Measurements from ENCODE around the gene RHBDL2.

The RHBDL2 gene

DNA sequence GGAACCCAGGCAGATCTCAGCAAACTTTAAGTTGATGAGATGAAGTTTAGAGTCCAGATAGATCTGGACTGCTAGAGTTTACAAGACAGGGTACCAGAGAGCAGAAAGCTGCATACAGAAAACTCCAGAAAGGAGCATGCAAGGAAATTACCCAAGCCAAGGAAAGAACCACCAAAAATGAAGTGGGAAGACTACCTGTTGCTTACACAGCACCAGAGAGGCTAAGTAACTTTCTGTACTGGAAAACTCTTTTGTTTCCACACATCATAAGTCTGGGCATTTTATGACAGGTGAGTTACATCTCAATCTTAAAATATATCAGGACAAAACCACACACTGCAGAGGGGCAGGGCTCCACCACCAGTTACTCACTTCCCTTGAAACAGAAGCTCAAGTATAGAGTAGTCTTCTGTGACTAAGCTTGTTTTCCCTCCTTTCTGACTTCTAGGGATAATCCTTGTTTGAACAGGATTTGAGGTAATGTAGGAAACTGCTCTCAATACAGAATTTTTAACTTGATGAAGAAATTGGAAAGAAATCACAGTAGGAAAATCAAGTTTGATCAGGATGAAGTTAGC lies 42.9 kb downstream of the RHBDL2 start:
- intact Hi-C loops (cut with DNase I; ENCODE audit: low total_unique reads) = no loop called here
- DNase-seq = no peak

DNA sequence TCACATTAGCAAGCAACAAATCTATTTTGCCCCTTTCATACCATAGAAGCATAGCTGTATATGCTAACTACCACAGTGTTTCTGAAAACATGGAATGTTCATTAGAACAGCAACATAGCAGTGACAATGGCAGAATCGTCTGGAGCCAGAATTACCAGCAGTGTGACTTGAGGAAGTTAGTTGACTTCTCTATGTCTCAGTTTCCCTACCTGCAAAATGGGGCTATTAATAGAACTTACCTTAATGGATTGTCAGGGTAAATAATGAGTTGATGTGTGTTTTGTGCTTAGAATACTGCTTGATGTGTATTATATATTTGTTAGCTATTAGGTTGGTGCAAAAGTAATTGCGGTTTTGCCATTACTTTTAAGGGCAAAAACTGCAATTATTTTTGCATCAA lies 45.5 kb downstream of the RHBDL2 start:
- Histone ChIP-seq H3K27me3 (no peaks in the 10 kb centered on the region), H3K4me3 (no peak overlapping the region), H3K9me3 (no peaks in the 10 kb centered on the region), H3K27ac (no peak overlapping the region), H3K36me3 (no peaks in the 10 kb centered on the region), H3K4me1 (no peaks in the 10 kb centered on the region)
- intact Hi-C loops (cut with DNase I; ENCODE audit: low total_unique reads) = no loop called here
- no peak for DNase-seq
- TF ChIP-seq, protein P1, sequence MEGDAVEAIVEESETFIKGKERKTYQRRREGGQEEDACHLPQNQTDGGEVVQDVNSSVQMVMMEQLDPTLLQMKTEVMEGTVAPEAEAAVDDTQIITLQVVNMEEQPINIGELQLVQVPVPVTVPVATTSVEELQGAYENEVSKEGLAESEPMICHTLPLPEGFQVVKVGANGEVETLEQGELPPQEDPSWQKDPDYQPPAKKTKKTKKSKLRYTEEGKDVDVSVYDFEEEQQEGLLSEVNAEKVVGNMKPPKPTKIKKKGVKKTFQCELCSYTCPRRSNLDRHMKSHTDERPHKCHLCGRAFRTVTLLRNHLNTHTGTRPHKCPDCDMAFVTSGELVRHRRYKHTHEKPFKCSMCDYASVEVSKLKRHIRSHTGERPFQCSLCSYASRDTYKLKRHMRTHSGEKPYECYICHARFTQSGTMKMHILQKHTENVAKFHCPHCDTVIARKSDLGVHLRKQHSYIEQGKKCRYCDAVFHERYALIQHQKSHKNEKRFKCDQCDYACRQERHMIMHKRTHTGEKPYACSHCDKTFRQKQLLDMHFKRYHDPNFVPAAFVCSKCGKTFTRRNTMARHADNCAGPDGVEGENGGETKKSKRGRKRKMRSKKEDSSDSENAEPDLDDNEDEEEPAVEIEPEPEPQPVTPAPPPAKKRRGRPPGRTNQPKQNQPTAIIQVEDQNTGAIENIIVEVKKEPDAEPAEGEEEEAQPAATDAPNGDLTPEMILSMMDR (IDR thresholded peaks at IDR 0.05) = no peak

More for the DNA sequence above, 42.9 kb downstream of the RHBDL2 start:
- Histone ChIP-seq H3K9me3 (no peaks in the 10 kb centered on the region), H3K27ac (no peak overlapping the region), H3K4me3 (no peak overlapping the region), H3K36me3 (no peaks in the 10 kb centered on the region), H3K4me1 (no peaks in the 10 kb centered on the region), H3K27me3 (no peaks in the 10 kb centered on the region)
- TF ChIP-seq, protein P1 (IDR thresholded peaks at IDR 0.05) = no peak

DNA sequence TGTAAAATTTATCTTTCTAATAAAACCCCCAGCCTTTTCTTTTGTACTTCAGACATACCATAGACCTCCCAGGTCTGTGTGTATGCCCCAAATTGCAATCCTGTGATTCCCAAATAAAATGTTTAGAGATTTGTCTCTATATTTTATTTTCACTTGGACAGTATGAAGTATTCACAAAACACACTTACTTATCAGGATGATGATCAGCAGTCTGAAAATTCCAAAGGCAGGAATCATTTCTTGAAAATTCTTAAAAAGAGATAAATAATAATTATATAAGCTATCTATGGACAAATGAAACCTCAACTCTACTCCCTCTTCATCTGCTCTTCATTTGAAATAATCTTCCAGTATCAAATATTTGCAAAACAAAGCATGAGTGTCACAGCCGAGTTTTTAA lies 48.7 kb downstream of the RHBDL2 start:
- no peaks in the 10 kb centered on the region for H3K4me1 ChIP-seq
- DNase-seq = no peak
- no peak overlapping the region for H3K4me3 ChIP-seq
- H3K27ac ChIP-seq = no peak overlapping the region
- H3K27me3 ChIP-seq = no peaks in the 10 kb centered on the region
- TF ChIP-seq, protein P1 (IDR thresholded peaks at IDR 0.05) = no peak
- H3K36me3 ChIP-seq = no peaks in the 10 kb centered on the region
- intact Hi-C loops (cut with DNase I; ENCODE audit: low total_unique reads) = no loop called here
- H3K9me3 ChIP-seq = no peaks in the 10 kb centered on the region

DNA sequence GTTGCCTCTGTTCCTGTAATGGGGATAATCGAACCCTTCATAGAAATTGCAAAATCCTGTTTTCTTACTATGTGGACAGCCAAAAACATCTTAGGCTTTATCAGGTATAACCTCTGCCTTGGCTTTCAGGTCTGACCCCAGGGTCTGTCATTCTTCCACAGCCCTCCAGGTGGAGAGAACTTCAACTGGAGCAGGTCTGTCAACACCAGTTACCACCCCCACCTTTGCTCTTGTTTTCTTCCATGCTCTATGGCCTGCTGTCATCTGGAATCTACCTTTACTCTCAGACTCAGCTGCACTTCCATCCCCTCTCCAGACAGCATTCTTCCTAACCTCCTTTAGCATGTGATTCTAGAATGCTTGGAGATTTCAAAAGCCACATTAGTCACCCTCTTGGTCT lies 49.9 kb downstream of the RHBDL2 start:
- H3K27ac ChIP-seq = no peak overlapping the region
- no peak for DNase-seq
- H3K27me3 ChIP-seq = no peaks in the 10 kb centered on the region
- H3K4me3 ChIP-seq = no peak overlapping the region
- intact Hi-C loops (cut with DNase I; ENCODE audit: low total_unique reads) = no loop called here
- TF ChIP-seq, protein P1 (IDR thresholded peaks at IDR 0.05) = no peak
- no peaks in the 10 kb centered on the region for H3K9me3 ChIP-seq
- no peaks in the 10 kb centered on the region for H3K4me1 ChIP-seq
- no peaks in the 10 kb centered on the region for H3K36me3 ChIP-seq

DNA sequence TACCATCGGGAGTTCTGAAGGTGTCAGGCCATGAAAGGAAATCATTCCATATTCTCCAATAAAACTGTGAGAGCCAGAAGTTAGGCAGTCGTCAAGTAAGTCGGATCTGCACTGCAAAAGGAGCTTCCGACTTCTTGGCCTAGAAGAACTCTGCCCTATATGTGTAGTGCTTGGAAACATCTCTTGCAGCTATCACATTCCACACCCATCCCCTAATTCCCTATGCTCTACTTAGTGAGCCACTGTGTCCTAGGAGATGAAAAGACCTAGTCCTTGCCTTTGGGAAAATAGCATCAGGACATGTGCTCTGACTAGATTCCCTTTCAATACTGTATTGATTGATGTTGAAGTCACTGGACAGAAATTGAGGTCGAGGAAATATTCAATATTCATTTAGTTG lies 52.0 kb downstream of the RHBDL2 start:
- intact Hi-C loops (cut with DNase I; ENCODE audit: low total_unique reads) = no loop called here
- Histone ChIP-seq H3K27ac (no peak overlapping the region), H3K9me3 (no peaks in the 10 kb centered on the region), H3K27me3 (no peaks in the 10 kb centered on the region), H3K4me3 (no peak overlapping the region), H3K4me1 (no peaks in the 10 kb centered on the region), H3K36me3 (no peaks in the 10 kb centered on the region)
- no peak for DNase-seq
- TF ChIP-seq, protein P1 (IDR thresholded peaks at IDR 0.05) = no peak
